ENCODE results near the gene ST6GALNAC3.

Gene ST6GALNAC3

DNA sequence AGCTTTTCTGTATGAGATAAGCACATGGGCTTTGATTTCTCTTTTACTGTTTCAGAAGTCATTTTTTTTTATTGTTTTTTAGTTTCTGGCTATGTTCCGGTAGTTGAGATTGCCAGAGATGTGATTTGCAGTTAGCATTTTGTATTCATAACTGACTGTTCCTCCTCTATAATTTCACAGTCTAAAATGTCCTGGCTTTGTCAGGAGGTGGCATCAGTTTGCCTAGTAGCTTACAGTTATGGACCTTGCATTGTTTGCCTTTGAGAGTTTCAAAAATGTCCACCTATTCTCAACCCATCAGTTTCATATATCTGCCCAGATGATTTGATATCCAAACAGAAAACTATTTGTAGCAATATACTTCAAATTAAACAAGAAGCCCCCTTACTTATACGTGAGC lies 39.5 kb upstream of the ST6GALNAC3 start:
- ChIA-PET POLR2A (no interaction called here), CTCF (interaction anchor here (0.6 kb wide), 1 partner anchor 85 kb away, joined by 3 read pairs; no protein-coding TSS in a partner anchor)
- no peak for DNase-seq (ENCODE audit: extremely low spot score)
- TF ChIP-seq FOXM1 (IDR thresholded peaks at IDR 0.05; ENCODE audit: borderline replicate concordance) = no peak
- no peak for TF ChIP-seq SP1 (IDR thresholded peaks at IDR 0.05)
- TF ChIP-seq CTBP1 (IDR thresholded peaks at IDR 0.05; ENCODE audit: borderline replicate concordance) = no peak
- no peak for TF ChIP-seq TARDBP (IDR thresholded peaks at IDR 0.05)
- TF ChIP-seq, protein P1, sequence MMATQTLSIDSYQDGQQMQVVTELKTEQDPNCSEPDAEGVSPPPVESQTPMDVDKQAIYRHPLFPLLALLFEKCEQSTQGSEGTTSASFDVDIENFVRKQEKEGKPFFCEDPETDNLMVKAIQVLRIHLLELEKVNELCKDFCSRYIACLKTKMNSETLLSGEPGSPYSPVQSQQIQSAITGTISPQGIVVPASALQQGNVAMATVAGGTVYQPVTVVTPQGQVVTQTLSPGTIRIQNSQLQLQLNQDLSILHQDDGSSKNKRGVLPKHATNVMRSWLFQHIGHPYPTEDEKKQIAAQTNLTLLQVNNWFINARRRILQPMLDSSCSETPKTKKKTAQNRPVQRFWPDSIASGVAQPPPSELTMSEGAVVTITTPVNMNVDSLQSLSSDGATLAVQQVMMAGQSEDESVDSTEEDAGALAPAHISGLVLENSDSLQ (IDR thresholded peaks at IDR 0.05) = no peak
- TF ChIP-seq LEF1 (IDR thresholded peaks at IDR 0.05; ENCODE audit: borderline replicate concordance) = no peak
- no peak for TF ChIP-seq L3MBTL2 (conservative IDR thresholded peaks at IDR 0.05)
- TF ChIP-seq SUZ12 (IDR thresholded peaks at IDR 0.05) = no peak
- no peak for TF ChIP-seq ARNT (IDR thresholded peaks at IDR 0.05)
- no peak for TF ChIP-seq FOXK2 (IDR thresholded peaks at IDR 0.05)
- no peak for TF ChIP-seq ELF4 (IDR thresholded peaks at IDR 0.05)
- TF ChIP-seq HDGF (IDR thresholded peaks at IDR 0.05; ENCODE audit: borderline replicate concordance) = no peak
- no peak for TF ChIP-seq FOXA1 (IDR thresholded peaks at IDR 0.05)
- no peak for TF ChIP-seq BHLHE40 (IDR thresholded peaks at IDR 0.05; ENCODE audit: borderline replicate concordance)
- TF ChIP-seq ZNF384 (IDR thresholded peaks at IDR 0.05) = no peak
- TF ChIP-seq NFRKB (IDR thresholded peaks at IDR 0.05) = no peak

DNA sequence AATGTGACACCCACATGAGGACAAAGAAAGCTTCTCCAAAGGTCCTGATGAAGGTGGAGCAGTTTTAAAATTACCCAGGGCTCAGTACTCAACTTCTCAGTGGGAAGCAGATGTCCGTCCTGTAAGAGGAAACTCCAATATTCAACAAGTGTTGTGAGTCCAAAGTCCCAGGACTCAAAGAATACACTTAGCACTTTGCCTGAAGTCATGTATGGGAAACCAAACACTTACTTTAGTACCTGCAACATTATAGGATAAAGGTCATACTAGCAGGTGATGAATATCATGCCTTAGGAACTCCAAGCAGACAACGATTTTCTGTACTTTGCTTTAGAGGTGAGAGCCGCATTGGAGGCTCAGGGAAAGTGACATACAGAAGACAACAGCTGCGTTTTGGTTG lies 37.2 kb upstream of the ST6GALNAC3 start:
- no peak for DNase-seq (ENCODE audit: extremely low spot score)
- ChIA-PET CTCF (no interaction called here), POLR2A (no interaction called here)
- TF ChIP-seq LEF1 (IDR thresholded peaks at IDR 0.05; ENCODE audit: borderline replicate concordance) (no peak), SUZ12 (IDR thresholded peaks at IDR 0.05) (no peak), L3MBTL2 (conservative IDR thresholded peaks at IDR 0.05) (no peak), ZNF384 (IDR thresholded peaks at IDR 0.05) (no peak), NFRKB (IDR thresholded peaks at IDR 0.05) (no peak), TARDBP (IDR thresholded peaks at IDR 0.05) (no peak), HDGF (IDR thresholded peaks at IDR 0.05; ENCODE audit: borderline replicate concordance) (no peak), SP1 (IDR thresholded peaks at IDR 0.05) (no peak), ELF4 (IDR thresholded peaks at IDR 0.05) (no peak), ARNT (IDR thresholded peaks at IDR 0.05) (no peak), FOXM1 (IDR thresholded peaks at IDR 0.05; ENCODE audit: borderline replicate concordance) (no peak), CTBP1 (IDR thresholded peaks at IDR 0.05; ENCODE audit: borderline replicate concordance) (no peak), BHLHE40 (IDR thresholded peaks at IDR 0.05; ENCODE audit: borderline replicate concordance) (no peak), FOXA1 (IDR thresholded peaks at IDR 0.05) (no peak), FOXK2 (IDR thresholded peaks at IDR 0.05) (no peak)
- TF ChIP-seq, protein P1 (IDR thresholded peaks at IDR 0.05) = no peak

DNA sequence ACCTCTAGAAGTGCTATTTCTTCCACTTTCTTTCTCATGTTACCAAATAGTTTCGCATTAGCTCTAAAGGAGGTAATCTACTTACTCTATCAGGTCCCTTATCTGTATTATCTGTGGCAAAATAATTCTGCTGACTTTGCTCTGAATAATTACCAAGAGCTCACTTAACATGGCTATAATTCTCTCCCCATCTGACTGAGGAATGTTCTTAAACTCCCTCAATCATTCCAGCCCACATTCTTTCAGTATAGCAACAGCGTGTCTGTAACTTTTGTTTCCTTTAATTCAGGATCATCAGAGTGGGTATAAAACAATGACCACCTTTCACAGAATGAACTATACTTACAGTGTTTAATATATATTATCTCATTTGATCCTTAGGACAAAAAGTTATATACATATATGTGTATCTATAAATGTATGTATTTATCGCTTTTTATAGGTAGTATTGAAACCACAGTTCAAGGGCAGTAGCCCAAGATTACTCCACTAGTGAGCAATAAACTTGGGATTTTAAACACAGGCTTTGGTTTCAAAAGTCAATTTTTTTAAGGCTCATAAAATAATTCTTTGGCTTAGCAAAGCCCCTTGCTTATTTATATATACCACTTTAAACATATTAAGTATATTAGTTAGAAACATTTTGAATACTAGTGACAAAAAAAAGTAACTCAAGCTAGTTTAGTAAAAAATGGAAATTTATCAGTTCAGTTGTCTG lies 36.1 kb upstream of the ST6GALNAC3 start:
- no peak for DNase-seq (ENCODE audit: extremely low spot score)
- TF ChIP-seq, protein P1 (IDR thresholded peaks at IDR 0.05) = peak; percentile 80
- TF ChIP-seq BHLHE40 (IDR thresholded peaks at IDR 0.05; ENCODE audit: borderline replicate concordance) = no peak
- no peak; the same call in 1 of the 2 replicates for TF ChIP-seq FOXK2 (IDR thresholded peaks at IDR 0.05)
- POLR2A ChIA-PET = no interaction called here
- CTCF ChIA-PET = interaction anchor here (0.5 kb wide), 1 partner anchor 82 kb away, joined by 5 read pairs; no protein-coding TSS in a partner anchor

DNA sequence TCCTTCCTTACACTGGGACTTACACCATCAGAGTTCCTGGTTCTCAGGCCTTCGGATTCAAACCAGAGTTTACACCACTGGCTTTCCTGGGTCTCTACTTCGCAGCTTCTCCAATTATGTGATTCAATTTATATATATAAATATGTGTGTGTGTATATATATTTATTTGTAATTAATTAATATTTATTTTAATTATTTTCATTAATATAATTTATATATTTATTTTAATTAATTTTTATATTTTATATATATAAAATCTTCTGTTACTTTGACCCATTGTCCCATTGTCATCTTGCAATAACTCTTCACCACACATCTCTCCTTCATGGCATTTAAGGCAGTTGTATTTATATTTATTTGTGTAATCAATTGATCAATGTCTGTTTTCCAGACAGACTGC lies 28.4 kb upstream of the ST6GALNAC3 start:
- ChIA-PET POLR2A (no interaction called here), CTCF (no interaction called here)
- TF ChIP-seq FOXA1 (IDR thresholded peaks at IDR 0.05) (no peak), ZNF384 (IDR thresholded peaks at IDR 0.05) (no peak), LEF1 (IDR thresholded peaks at IDR 0.05; ENCODE audit: borderline replicate concordance) (no peak), HDGF (IDR thresholded peaks at IDR 0.05; ENCODE audit: borderline replicate concordance) (no peak), ARNT (IDR thresholded peaks at IDR 0.05) (no peak), BHLHE40 (IDR thresholded peaks at IDR 0.05; ENCODE audit: borderline replicate concordance) (no peak), L3MBTL2 (conservative IDR thresholded peaks at IDR 0.05) (no peak), FOXK2 (IDR thresholded peaks at IDR 0.05) (no peak), SUZ12 (IDR thresholded peaks at IDR 0.05) (no peak)
- TF ChIP-seq, protein P1 (IDR thresholded peaks at IDR 0.05) = no peak
- no peak for DNase-seq (ENCODE audit: extremely low spot score)

DNA sequence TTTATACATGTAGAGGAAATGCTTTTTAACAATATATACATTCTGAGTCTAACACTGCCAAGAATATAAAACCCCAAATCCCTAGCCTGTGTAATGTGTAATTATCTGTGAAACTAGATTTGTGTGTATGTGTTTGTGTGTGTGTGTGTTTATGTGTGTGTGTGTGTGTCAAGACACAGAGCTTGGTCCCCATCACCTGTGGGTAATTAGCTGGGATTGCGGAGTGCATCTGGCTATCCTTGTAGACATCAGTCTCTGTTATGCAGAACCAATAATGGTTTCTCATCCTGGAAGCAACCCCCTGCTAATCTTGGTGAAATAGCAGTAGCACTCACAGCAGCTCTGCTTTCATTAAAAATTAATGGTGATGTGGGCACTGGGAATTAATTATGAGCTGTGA lies 26.3 kb upstream of the ST6GALNAC3 start:
- ChIA-PET CTCF (no interaction called here), POLR2A (no interaction called here)
- TF ChIP-seq FOXA1 (IDR thresholded peaks at IDR 0.05) = no peak
- TF ChIP-seq SP1 (IDR thresholded peaks at IDR 0.05) = no peak
- TF ChIP-seq TARDBP (IDR thresholded peaks at IDR 0.05) = no peak
- TF ChIP-seq ELF4 (IDR thresholded peaks at IDR 0.05) = no peak
- no peak for DNase-seq (ENCODE audit: extremely low spot score)

DNA sequence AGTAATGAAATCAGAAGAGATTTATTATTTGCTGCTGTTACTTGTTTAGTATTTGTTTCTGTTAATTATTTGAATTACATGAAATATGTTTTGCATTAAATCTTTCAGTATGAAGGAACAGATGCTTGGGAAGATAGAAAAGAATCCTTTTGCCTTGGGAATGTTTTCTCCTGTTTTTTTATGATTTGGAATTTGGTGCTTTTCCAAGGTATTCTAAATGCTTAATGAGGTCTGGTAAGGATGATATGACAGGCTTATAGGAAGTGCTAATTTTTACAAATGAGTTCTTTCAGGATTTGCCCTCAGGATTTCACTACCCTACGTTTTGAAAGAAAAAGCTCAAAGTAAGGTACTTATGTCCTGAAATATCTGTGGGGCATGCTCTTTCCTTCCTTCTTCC lies 25.6 kb upstream of the ST6GALNAC3 start:
- no peak for TF ChIP-seq SUZ12 (IDR thresholded peaks at IDR 0.05)
- no peak for TF ChIP-seq HDGF (IDR thresholded peaks at IDR 0.05; ENCODE audit: borderline replicate concordance)
- TF ChIP-seq ELF4 (IDR thresholded peaks at IDR 0.05) = no peak
- no peak for TF ChIP-seq LEF1 (IDR thresholded peaks at IDR 0.05; ENCODE audit: borderline replicate concordance)
- no peak for TF ChIP-seq ZNF384 (IDR thresholded peaks at IDR 0.05)
- TF ChIP-seq L3MBTL2 (conservative IDR thresholded peaks at IDR 0.05) = no peak
- TF ChIP-seq CTBP1 (IDR thresholded peaks at IDR 0.05; ENCODE audit: borderline replicate concordance) = no peak
- no peak for TF ChIP-seq FOXA1 (IDR thresholded peaks at IDR 0.05)
- no peak for TF ChIP-seq TARDBP (IDR thresholded peaks at IDR 0.05)
- TF ChIP-seq ARNT (IDR thresholded peaks at IDR 0.05) = no peak
- TF ChIP-seq FOXK2 (IDR thresholded peaks at IDR 0.05) = no peak
- no peak for TF ChIP-seq FOXM1 (IDR thresholded peaks at IDR 0.05; ENCODE audit: borderline replicate concordance)
- no peak for TF ChIP-seq SP1 (IDR thresholded peaks at IDR 0.05)
- TF ChIP-seq, protein P1 (IDR thresholded peaks at IDR 0.05) = no peak
- TF ChIP-seq BHLHE40 (IDR thresholded peaks at IDR 0.05; ENCODE audit: borderline replicate concordance) = no peak
- TF ChIP-seq NFRKB (IDR thresholded peaks at IDR 0.05) = no peak
- no peak for DNase-seq (ENCODE audit: extremely low spot score)
- POLR2A ChIA-PET = no interaction called here
- CTCF ChIA-PET = no interaction called here

Data from HEK293T (cell line).